Activated CD4-positive, alpha-beta T cell treated with anti-CD3 and anti-CD28 coated beads, Interleukin-2, amount 50 U/mL, for 24 hours (primary cell): ENCODE data around the gene EFCAB7.

Experiments
- DNase-seq, 2 donors: peaks; one replicate each; pipeline ENCODE4 v3.0.0-alpha.2; 2020; ENCODE audit warnings: low read depth in 1 of 2, low spot score in 1 of 2

The EFCAB7 gene

GRCh38 chr1:63602629-63603028, 79.3 kb downstream of the EFCAB7 start:
- DNase-seq, result no peak

- DNase-seq, result no peak
These were observed 80.5 kb downstream of the EFCAB7 start for GRCh38 chr1:63603810-63604209.

GRCh38 chr1:63607322-63607721, 84.0 kb downstream of the EFCAB7 start:
- no peak for DNase-seq

- DNase-seq, result no peak
These were observed 87.9 kb downstream of the EFCAB7 start for GRCh38 chr1:63611231-63611630.

GRCh38 chr1:63612564-63612963, 89.2 kb downstream of the EFCAB7 start:
- DNase-seq, result no peak

- DNase-seq, result no peak
These were observed 89.6 kb downstream of the EFCAB7 start for GRCh38 chr1:63612971-63613370.

GRCh38 chr1:63615768-63616420, 92.6 kb downstream of the EFCAB7 start:
- peak; percentile 24 to 74 for DNase-seq

GRCh38 chr1:63617450-63617849, 94.1 kb downstream of the EFCAB7 start:
- DNase-seq, result no peak

GRCh38 chr1:63618011-63618410, 94.7 kb downstream of the EFCAB7 start:
- no peak for DNase-seq

- DNase-seq, result no peak
These were observed 96.2 kb downstream of the EFCAB7 start for GRCh38 chr1:63619558-63619957.

GRCh38 chr1:63620671-63621070, 97.3 kb downstream of the EFCAB7 start:
- DNase-seq, result no peak

GRCh38 chr1:63621075-63621474, 97.8 kb downstream of the EFCAB7 start:
- no peak for DNase-seq

- no peak for DNase-seq
These were observed 98.4 kb downstream of the EFCAB7 start for GRCh38 chr1:63621698-63622097.
